ENCODE data around the gene GCKR. TPM values are rescaled to one million over a fixed set of nuclear protein-coding genes. Genes with fewer than 3 reads are reported as not detected.

GCKR gene
- total RNA-seq, 4 donors from 2014 or later: not detected

DNA sequence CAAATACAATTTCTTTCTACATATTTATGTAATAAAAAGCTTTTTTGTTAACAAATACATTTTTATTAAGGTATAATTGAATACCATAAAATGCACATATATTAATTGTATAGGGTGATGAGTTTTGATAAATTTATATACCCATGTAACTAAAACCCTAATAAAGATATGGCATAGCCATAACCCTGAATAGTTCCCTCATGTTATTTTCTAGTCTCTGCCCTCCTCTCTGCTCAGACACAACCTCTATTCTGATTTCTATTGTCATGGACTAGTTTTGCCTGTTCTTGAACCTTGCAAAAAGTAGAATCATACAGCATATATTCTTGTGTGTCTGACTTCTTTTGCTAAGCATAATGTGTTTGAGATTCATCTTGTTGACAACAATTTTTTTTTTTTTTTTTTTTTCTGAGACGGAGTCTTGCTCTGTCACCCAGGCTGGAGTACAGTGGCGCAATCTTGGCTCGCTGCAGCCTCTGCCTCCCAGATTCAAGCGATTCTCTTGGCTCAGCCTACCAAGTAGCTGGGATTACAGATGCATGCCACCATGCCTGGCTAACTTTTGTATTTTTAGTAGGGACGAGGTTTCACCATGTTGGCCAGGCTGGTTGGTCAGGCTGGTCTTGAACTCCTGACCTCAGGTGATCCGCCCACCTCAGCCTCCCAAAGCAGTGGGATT lies 47.6 kb downstream of the GCKR start:
- H3K9me3 ChIP-seq: no peaks in the 10 kb centered on the region
- no peaks in the 10 kb centered on the region for H3K4me1 ChIP-seq
- in situ Hi-C loops (cut with MboI; ENCODE audit: low pct_ligation_motif_present in 1 of 4, low pct_unique_long_range_greater_than_20kb in 1 of 4, low sequenced_read_pairs in 3 of 4): no loop called here
- 92% methylated on average over 6 of the region's 6 CpGs; no CpG with 5 or more reads in 1 of the 2 donors for WGBS, 2 donors (ENCODE audit: low coverage in 1 of 2)
- H3K27ac ChIP-seq: no peak overlapping the region
- no peaks in the 10 kb centered on the region for H3K27me3 ChIP-seq
- H3K4me3 ChIP-seq: no peak overlapping the region
- TF ChIP-seq, protein P1, sequence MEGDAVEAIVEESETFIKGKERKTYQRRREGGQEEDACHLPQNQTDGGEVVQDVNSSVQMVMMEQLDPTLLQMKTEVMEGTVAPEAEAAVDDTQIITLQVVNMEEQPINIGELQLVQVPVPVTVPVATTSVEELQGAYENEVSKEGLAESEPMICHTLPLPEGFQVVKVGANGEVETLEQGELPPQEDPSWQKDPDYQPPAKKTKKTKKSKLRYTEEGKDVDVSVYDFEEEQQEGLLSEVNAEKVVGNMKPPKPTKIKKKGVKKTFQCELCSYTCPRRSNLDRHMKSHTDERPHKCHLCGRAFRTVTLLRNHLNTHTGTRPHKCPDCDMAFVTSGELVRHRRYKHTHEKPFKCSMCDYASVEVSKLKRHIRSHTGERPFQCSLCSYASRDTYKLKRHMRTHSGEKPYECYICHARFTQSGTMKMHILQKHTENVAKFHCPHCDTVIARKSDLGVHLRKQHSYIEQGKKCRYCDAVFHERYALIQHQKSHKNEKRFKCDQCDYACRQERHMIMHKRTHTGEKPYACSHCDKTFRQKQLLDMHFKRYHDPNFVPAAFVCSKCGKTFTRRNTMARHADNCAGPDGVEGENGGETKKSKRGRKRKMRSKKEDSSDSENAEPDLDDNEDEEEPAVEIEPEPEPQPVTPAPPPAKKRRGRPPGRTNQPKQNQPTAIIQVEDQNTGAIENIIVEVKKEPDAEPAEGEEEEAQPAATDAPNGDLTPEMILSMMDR (IDR thresholded peaks at IDR 0.05): no peak
- TF ChIP-seq POLR2A (IDR thresholded peaks at IDR 0.05) (no peak), EP300 (IDR thresholded peaks at IDR 0.05; ENCODE audit: low read depth) (no peak), POLR2AphosphoS5 (IDR thresholded peaks at IDR 0.05) (no peak)
- intact Hi-C loops (cut with DNase I; ENCODE audit: low total_unique reads): no loop called here
- no peaks in the 10 kb centered on the region for H3K36me3 ChIP-seq
- no peak for DNase-seq

DNA sequence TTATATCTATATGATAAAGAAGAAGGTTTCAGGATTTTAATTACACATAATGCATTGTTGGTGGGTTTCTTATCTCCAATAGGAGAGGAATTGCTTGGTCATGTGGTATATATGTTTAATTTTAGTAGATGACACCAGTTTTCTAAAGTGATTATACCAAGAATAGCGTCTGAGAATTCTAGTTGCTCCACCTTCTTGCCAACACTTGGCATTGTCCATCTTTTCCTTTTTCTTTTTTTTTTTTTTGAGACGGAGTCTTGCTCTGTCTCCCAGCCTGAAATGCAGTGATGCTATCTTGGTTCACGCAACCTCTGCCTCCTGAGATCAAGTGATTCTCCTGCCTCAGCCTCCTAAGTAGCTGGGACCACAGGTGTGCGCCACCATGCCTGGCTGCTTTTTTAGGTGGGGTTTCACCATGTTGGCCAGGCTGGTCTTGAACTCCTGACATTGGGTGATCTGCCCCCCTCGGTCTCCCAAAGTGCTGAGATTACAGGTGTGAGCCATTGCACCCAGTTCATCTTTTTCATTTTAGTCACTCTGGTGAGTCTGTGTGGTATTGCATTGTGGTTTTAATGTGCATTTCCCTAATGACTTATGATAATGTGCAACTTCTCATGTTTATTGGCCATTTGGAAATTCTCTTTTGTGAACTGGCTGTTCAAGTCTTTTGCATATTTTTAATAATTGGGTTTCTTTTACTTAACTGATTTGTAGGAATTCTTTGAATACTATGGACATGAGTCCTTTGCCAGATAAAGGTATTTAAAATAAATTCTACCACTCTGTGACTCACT lies 48.9 kb downstream of the GCKR start:
- in situ Hi-C loops (cut with MboI; ENCODE audit: low pct_ligation_motif_present in 1 of 4, low pct_unique_long_range_greater_than_20kb in 1 of 4, low sequenced_read_pairs in 3 of 4): no loop called here
- intact Hi-C loops (cut with DNase I; ENCODE audit: low total_unique reads): no loop called here
- no peaks in the 10 kb centered on the region for H3K36me3 ChIP-seq
- TF ChIP-seq POLR2AphosphoS5 (IDR thresholded peaks at IDR 0.05): no peak
- TF ChIP-seq, protein P1 (IDR thresholded peaks at IDR 0.05): no peak
- no peak for TF ChIP-seq POLR2A (IDR thresholded peaks at IDR 0.05)
- no peak for TF ChIP-seq EP300 (IDR thresholded peaks at IDR 0.05; ENCODE audit: low read depth)
- DNase-seq: no peak
- H3K9me3 ChIP-seq: no peaks in the 10 kb centered on the region
- H3K27ac ChIP-seq: no peak overlapping the region
- no peaks in the 10 kb centered on the region for H3K4me1 ChIP-seq
- H3K27me3 ChIP-seq: no peaks in the 10 kb centered on the region
- 75 to 82% methylated on average over 1 to 5 of the region's 5 CpGs for WGBS, 2 donors (ENCODE audit: low coverage in 1 of 2)
- no peak overlapping the region for H3K4me3 ChIP-seq

DNA sequence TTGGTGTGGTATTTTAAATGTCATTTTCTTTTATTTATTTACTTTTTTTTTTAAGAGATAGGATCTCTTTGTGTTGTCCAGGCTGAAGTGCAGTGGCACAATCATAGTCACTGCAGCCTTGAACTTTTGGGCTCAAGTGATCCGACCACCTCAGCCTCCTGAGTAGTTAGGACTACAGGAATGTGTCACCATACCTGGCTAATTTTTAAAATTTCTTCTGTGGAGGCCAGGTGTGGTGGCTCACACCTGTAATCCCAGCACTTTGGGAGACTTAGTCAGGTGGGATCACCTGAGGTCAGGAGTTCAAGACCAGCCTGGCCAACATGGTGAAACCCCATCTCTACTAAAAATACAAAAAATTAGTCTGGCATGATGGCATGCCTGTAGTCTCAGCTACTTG lies 52.7 kb downstream of the GCKR start:
- Histone ChIP-seq H3K4me1 (no peaks in the 10 kb centered on the region), H3K27me3 (peaks cover 1% of the 10 kb centered on the region), H3K4me3 (no peak overlapping the region), H3K9me3 (no peaks in the 10 kb centered on the region), H3K27ac (no peak overlapping the region), H3K36me3 (no peaks in the 10 kb centered on the region)
- DNase-seq: no peak
- intact Hi-C loops (cut with DNase I; ENCODE audit: low total_unique reads): no loop called here
- 45 to 75% methylated on average over 1 of the region's 1 CpG for WGBS, 2 donors (ENCODE audit: low coverage in 1 of 2)
- TF ChIP-seq POLR2AphosphoS5 (IDR thresholded peaks at IDR 0.05): no peak
- TF ChIP-seq POLR2A (IDR thresholded peaks at IDR 0.05): no peak
- no peak for TF ChIP-seq EP300 (IDR thresholded peaks at IDR 0.05; ENCODE audit: low read depth)
- TF ChIP-seq, protein P1 (IDR thresholded peaks at IDR 0.05): no peak
- in situ Hi-C loops (cut with MboI; ENCODE audit: low pct_ligation_motif_present in 1 of 4, low pct_unique_long_range_greater_than_20kb in 1 of 4, low sequenced_read_pairs in 3 of 4): no loop called here

DNA sequence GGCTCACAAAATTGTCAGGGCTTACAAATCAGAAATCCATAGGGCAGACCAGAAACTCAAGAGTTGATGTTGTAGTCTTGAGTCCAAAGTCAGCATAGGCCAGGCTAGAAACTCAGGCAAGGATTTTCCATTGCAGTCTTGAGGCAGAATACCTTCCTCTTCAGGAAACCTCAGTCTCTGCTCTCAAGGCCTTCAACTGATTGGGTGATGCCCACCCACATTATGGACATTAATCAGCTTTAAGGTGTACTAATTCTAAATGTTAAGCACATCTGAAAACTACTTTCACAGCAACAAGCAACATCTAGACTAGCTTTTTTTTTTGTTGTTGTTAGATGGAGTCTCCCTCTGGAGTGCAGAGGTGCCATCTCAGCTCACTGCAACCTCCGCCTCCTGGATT lies 54.9 kb downstream of the GCKR start:
- TF ChIP-seq EP300 (IDR thresholded peaks at IDR 0.05; ENCODE audit: low read depth) (no peak), POLR2AphosphoS5 (IDR thresholded peaks at IDR 0.05) (no peak), POLR2A (IDR thresholded peaks at IDR 0.05) (no peak)
- TF ChIP-seq, protein P1 (IDR thresholded peaks at IDR 0.05): no peak
- H3K27ac ChIP-seq: no peak overlapping the region
- intact Hi-C loops (cut with DNase I; ENCODE audit: low total_unique reads) (no loop called here), in situ Hi-C loops (cut with MboI; ENCODE audit: low pct_ligation_motif_present in 1 of 4, low pct_unique_long_range_greater_than_20kb in 1 of 4, low sequenced_read_pairs in 3 of 4) (no loop called here)
- no peaks in the 10 kb centered on the region for H3K9me3 ChIP-seq
- H3K27me3 ChIP-seq: peaks cover 3% of the 10 kb centered on the region
- no peaks in the 10 kb centered on the region for H3K36me3 ChIP-seq
- 94 to 100% methylated on average over 1 of the region's 1 CpG for WGBS, 2 donors (ENCODE audit: low coverage in 1 of 2)
- H3K4me3 ChIP-seq: no peak overlapping the region
- no peaks in the 10 kb centered on the region for H3K4me1 ChIP-seq
- DNase-seq: no peak
